HepG2 (cell line): ENCODE data around the gene GYG1. TPM values are rescaled to one million over a fixed set of nuclear protein-coding genes. Genes with fewer than 3 reads are reported as not detected.
A peak's percentile ranks its signal among the peaks of the same experiment; 100 is the strongest.

Source experiments
- ATAC-seq: fragments of 200-7000 bp; cut with Tn5 transposase; 3 replicates; pipeline ENCODE4 v1.9.1; 2020; ENCODE audit warnings: mild to moderate bottlenecking, moderate library complexity
- BruUV-seq: library from RNA; stranded (reverse); fragments of 400-500 nt; replicated peaks from 2 replicates; lab custom pipeline; 2021; lab: Mats Ljungman, UMichigan
- CTCF ChIA-PET: fragments of 300-600 bp; formaldehyde crosslinking; extraction: SDS; loops from one replicate; lab custom pipeline; 2021; ENCODE audit warnings: low total read pairs, inconsistent platforms, low intra/inter-chr PET ratio; lab: Yijun Ruan, JAX
- POLR2A ChIA-PET: fragments of 350-600 bp; sonication (Branson Sonifier 250); formaldehyde crosslinking; loops from one replicate; lab custom pipeline; 2020; ENCODE audit warnings: antibody characterized with exemption, inconsistent platforms; lab: Yijun Ruan, JAX
- DNase-seq: peaks from one replicate; pipeline ENCODE4 v3.0.0-alpha.2; 2015; ENCODE audit warnings: low spot score
- FAIRE-seq: peaks from 3 replicates; lab custom pipeline; 2011; peaks lifted over from hg19 to GRCh38; lab: Jason Lieb, UNC
- H2AFZ ChIP-seq: one replicate; pipeline ENCODE4 v1.6.1; 2011; ENCODE audit warnings: low read length, inconsistent platforms
- H3K27ac ChIP-seq: fragments of 300-600 bp; 3 replicates; pipeline ENCODE4 v1.8.0; 2011; ENCODE audit warnings: mixed run types, mild to moderate bottlenecking, mixed read lengths, low read length, inconsistent platforms; ENCODE audit not compliant: insufficient read depth; ENCODE audit errors: extremely low read length
- H3K27me3 ChIP-seq, 2 experiments: fragments of 200-600 bp in 1 of 2; 2 replicates in 1 of 2; 3 replicates in 1 of 2; pipeline versions ENCODE4 v1.6.0 to v1.8.0; 2011; ENCODE audit warnings: low read length in 2 of 2, mild to moderate bottlenecking in 2 of 2, moderate library complexity in 2 of 2, inconsistent platforms in 1 of 2; ENCODE audit not compliant: insufficient read depth in 2 of 2, control insufficient read depth in 1 of 2
- H3K36me3 ChIP-seq, 2 experiments: fragments of 200-600 bp in 1 of 2; replicated peaks in 1 of 2; 2 replicates in 1 of 2; 3 replicates in 1 of 2; pipeline versions ENCODE4 v1.5.1 to v1.8.0; 2011; ENCODE audit warnings: low read length in 2 of 2, inconsistent platforms in 1 of 2; ENCODE audit not compliant: insufficient read depth in 2 of 2, control insufficient read depth in 1 of 2
- H3K4me1 ChIP-seq: 2 replicates; pipeline ENCODE4 v1.5.1; 2012; ENCODE audit warnings: low read length, inconsistent platforms; ENCODE audit not compliant: insufficient read depth
- H3K4me2 ChIP-seq: 2 replicates; pipeline ENCODE4 v1.6.0; 2011; ENCODE audit warnings: low read depth, low read length, inconsistent platforms
- H3K4me3 ChIP-seq, 3 experiments: fragments of 200-600 bp in 1 of 3; sonication (generic), shearing (Covaris generic) in 1 of 3; replicated peaks in 1 of 3; 2 replicates each; pipeline ENCODE4 v1.5.1; 2011 to 2016; ENCODE audit warnings: low read length in 3 of 3, inconsistent platforms in 2 of 3, low read depth in 2 of 3, mild to moderate bottlenecking in 2 of 3, control low read depth in 1 of 3, mixed read lengths in 1 of 3; ENCODE audit not compliant: insufficient read depth in 1 of 3
- H3K79me2 ChIP-seq: one replicate; pipeline ENCODE4 v1.6.1; 2011; ENCODE audit warnings: low read length, inconsistent platforms; ENCODE audit not compliant: insufficient read depth
- H3K9ac ChIP-seq: 2 replicates; pipeline ENCODE4 v1.6.0; 2011; ENCODE audit warnings: mild to moderate bottlenecking, low read depth, low read length, inconsistent platforms; ENCODE audit not compliant: insufficient read depth
- H3K9me3 ChIP-seq: 2 replicates; pipeline ENCODE4 v1.5.1; 2012; ENCODE audit warnings: mild to moderate bottlenecking, low read length
- H4K20me1 ChIP-seq: 2 replicates; pipeline ENCODE4 v1.6.0; 2011; ENCODE audit warnings: inconsistent platforms, mild to moderate bottlenecking, low read length, moderate library complexity; ENCODE audit not compliant: insufficient read depth
- ARID2 ChIP-seq: sonication (generic); formaldehyde crosslinking; IDR thresholded peaks from 2 replicates; pipeline ENCODE4 v1.8.1; 2022; ENCODE audit warnings: mild to moderate bottlenecking, missing genetic modification reagents, borderline replicate concordance
- CTCF ChIP-seq: sonication (generic); formaldehyde crosslinking; IDR thresholded peaks from 2 replicates; pipeline ENCODE4 v1.5.0; 2020; ENCODE audit warnings: mild to moderate bottlenecking, missing genetic modification reagents, moderate library complexity
- MAFG ChIP-seq: sonication (generic); formaldehyde crosslinking; IDR thresholded peaks from 2 replicates; pipeline ENCODE4 v1.5.1; 2020; ENCODE audit warnings: mild to moderate bottlenecking, missing genetic modification reagents
- MIER2 ChIP-seq: IDR thresholded peaks from 2 replicates; pipeline ENCODE4 v1.6.1; 2016; ENCODE audit warnings: missing biosample characterization, missing genetic modification reagents
- MZF1 ChIP-seq: sonication (generic); formaldehyde crosslinking; IDR thresholded peaks from 2 replicates; pipeline ENCODE4 v1.8.1; 2023; ENCODE audit warnings: mild to moderate bottlenecking, missing genetic modification reagents, borderline replicate concordance
- NR0B2 ChIP-seq: sonication (generic); formaldehyde crosslinking; IDR thresholded peaks from 2 replicates; pipeline ENCODE4 v1.4.0; 2020; ENCODE audit warnings: mild to moderate bottlenecking, missing genetic modification reagents
- SRF ChIP-seq: IDR thresholded peaks from 2 replicates; pipeline ENCODE4 v1.6.1; 2011; ENCODE audit warnings: mild to moderate bottlenecking, low read depth, low read length, moderate library complexity
- U2AF1 ChIP-seq: fragments of 200-400 bp; formaldehyde crosslinking; optimal IDR thresholded peaks from 2 replicates; pipeline ENCODE3; 2017; ENCODE audit warnings: mild to moderate bottlenecking, low read depth, low read length
- WGBS: methylation state at CpG from one replicate; pipeline ENCODE4 v1.1.6; 2017; ENCODE audit warnings: low lambda C conversion rate; 5-methylcytosine and 5-hydroxymethylcytosine counted together
- in situ Hi-C: cut with HindIII; loops from 2 replicates; pipeline ENCODE4 v1.10.0; 2017; ENCODE audit warnings: low pct_unique_long_range_greater_than_20kb; ENCODE audit not compliant: extremely low pct_ligation_motif_present
- intact Hi-C: fragments of 100-400 bp; cut with micrococcal nuclease; formaldehyde crosslinking; loops from one replicate; pipeline ENCODE4 v1.10.0; 2022; ENCODE audit not compliant: unreplicated experiment
- polyA plus RNA-seq, 8 experiments: library from polyadenylated mRNA; depleted of rRNA in 3 of 8; stranded (reverse) in 7 of 8; unstranded in 1 of 8; fragments of >200 nt; fragmentation: Illumina TruSeq in 4 of 8; extraction: Trizol in 4 of 8; gene quantifications; 2 replicates each; pipeline versions ENCODE4 v1.2.1 to v1.2.3, GENCODE V29; 2011 to 2016; ENCODE audit warnings: low read depth in 4 of 8, missing spikeins in 1 of 8, mixed read lengths in 1 of 8; ENCODE audit not compliant: insufficient read depth in 1 of 8
- total RNA-seq, 5 experiments: library from RNA; depleted of rRNA; stranded (reverse); fragments of >200 nt; fragmentation: Illumina TruSeq; extraction: Trizol; gene quantifications; 2 replicates each; pipeline ENCODE4 v1.2.3, GENCODE V29; 2016; ENCODE audit warnings: low read depth in 1 of 5

Gene GYG1
- total and polyA plus RNA-seq, 2 of the 13 experiments (the other 11 are each of a cell fraction or from before 2014, with no cell fraction given) = 15.7 to 28.1 TPM

- H3K27me3 ChIP-seq = peaks cover 0 to 7% of the 10 kb centered on the region in 2 experiments; a peak in 2 of 5 replicates
- TF ChIP-seq ARID2 (CRISPR knock-in tag) (no peak), U2AF1 (no peak), MAFG (CRISPR knock-in tag) (no peak), NR0B2 (no peak), SRF (no peak), MZF1 (CRISPR knock-in tag) (no peak)
- TF ChIP-seq, all 625 proteins: peak for 0
- DNase-seq (no peak), FAIRE-seq (no peak), ATAC-seq (no peak)
- no TSS peak for BruUV-seq
- intact Hi-C loops (loop anchor here (5.0 kb wide), 1 partner anchor 572 kb away; no protein-coding TSS in a partner anchor), in situ Hi-C loops (loop anchor here (5.0 kb wide), 3 partner anchors 87 to 567 kb away; no protein-coding TSS in a partner anchor)
- no peaks in the 10 kb centered on the region for H4K20me1 ChIP-seq
- no peaks in the 10 kb centered on the region for H3K36me3 ChIP-seq
- CTCF ChIA-PET = no interaction called here
- H2AFZ ChIP-seq = no peak overlapping the region
- H3K27ac ChIP-seq = no peak overlapping the region
- H3K4me1 ChIP-seq = peaks cover 8% of the 10 kb centered on the region; the same call in 1 of the 2 replicates
- POLR2A ChIA-PET = no interaction called here
- H3K4me2 ChIP-seq = no peak overlapping the region
- WGBS = 26% methylated on average over 8 of the region's 8 CpGs
- H3K4me3 ChIP-seq = no peak overlapping the region
- no peaks in the 10 kb centered on the region for H3K79me2 ChIP-seq
- no peaks in the 10 kb centered on the region for H3K9me3 ChIP-seq
- H3K9ac ChIP-seq = no peak overlapping the region
Measured at GRCh38 chr3:148948913-148949657, 42.3 kb upstream of the GYG1 start.

GRCh38 chr3:148950806-148951205 lies 40.5 kb upstream of the GYG1 start:
- FAIRE-seq = no peak
- peak; percentile 72 for ATAC-seq
- 0% methylated on average over 1 of the region's 1 CpG for WGBS
- Histone ChIP-seq H2AFZ (no peak overlapping the region), H3K9me3 (no peaks in the 10 kb centered on the region), H3K27ac (no peak overlapping the region), H3K4me3 (no peak overlapping the region), H3K36me3 (no peaks in the 10 kb centered on the region), H3K79me2 (no peaks in the 10 kb centered on the region), H3K9ac (no peak overlapping the region), H4K20me1 (no peaks in the 10 kb centered on the region), H3K27me3 (peaks cover 0 to 3% of the 10 kb centered on the region in 2 experiments; a peak in 2 of 5 replicates), H3K4me2 (no peak overlapping the region), H3K4me1 (peaks cover 15% of the 10 kb centered on the region)
- ChIA-PET POLR2A (no interaction called here), CTCF (no interaction called here)
- BruUV-seq = no TSS peak
- peak; percentile 16 for DNase-seq
- TF ChIP-seq MIER2 (CRISPR knock-in tag) = no peak
- TF ChIP-seq CTCF (CRISPR knock-in tag) = peak; percentile 35
- in situ Hi-C loops (loop anchor here (10.0 kb wide), 2 partner anchors 164 to 534 kb away; no protein-coding TSS in a partner anchor), intact Hi-C loops (loop anchor here (10.0 kb wide), 3 partner anchors 84 to 524 kb away; partner anchors contain the start of genes HLTF and TM4SF4)
